GM23248 (cell line): Measurements from ENCODE around the gene RBPMS2. TPM values are rescaled to one million over a fixed set of nuclear protein-coding genes. Genes with fewer than 3 reads are reported as not detected.
"Not testable (repeated sequence)": the region's sequence is repeated elsewhere in the genome, so short reads cannot be mapped to it uniquely, and the experiment has no call there.

ENCODE experiments used
- DNase-seq: peaks from one replicate; pipeline ENCODE4 v3.0.0-alpha.2; 2015
- H2AFZ ChIP-seq: fragments of 200-600 bp; sonication (generic); 2 replicates; pipeline ENCODE4 v1.6.1; 2016; ENCODE audit warnings: antibody characterized with exemption
- H3F3A ChIP-seq: fragments of 200-600 bp; sonication (generic); 2 replicates; pipeline ENCODE4 v1.6.1; 2016; ENCODE audit warnings: mild to moderate bottlenecking, antibody characterized with exemption, mixed run types; ENCODE audit not compliant: insufficient read depth
- H3K27ac ChIP-seq: fragments of 200-600 bp; sonication (generic); 2 replicates; pipeline ENCODE4 v1.5.1; 2016; ENCODE audit warnings: mild to moderate bottlenecking
- H3K27me3 ChIP-seq: fragments of 200-600 bp; sonication (generic); replicated peaks from 2 replicates; pipeline ENCODE4 v1.6.1; 2016; ENCODE audit warnings: mild to moderate bottlenecking; ENCODE audit not compliant: insufficient read depth
- H3K36me3 ChIP-seq: fragments of 200-600 bp; sonication (generic); 2 replicates; pipeline ENCODE4 v1.6.1; 2016; ENCODE audit warnings: low read depth, mild to moderate bottlenecking
- H3K4me1 ChIP-seq: fragments of 200-600 bp; sonication (generic); 2 replicates; pipeline ENCODE4 v1.6.1; 2016; ENCODE audit warnings: mild to moderate bottlenecking; ENCODE audit not compliant: insufficient read depth
- H3K4me2 ChIP-seq: fragments of 200-600 bp; sonication (generic); one replicate; pipeline ENCODE4 v1.6.1; 2016; ENCODE audit warnings: mild to moderate bottlenecking; ENCODE audit not compliant: unreplicated experiment
- H3K4me3 ChIP-seq: fragments of 200-600 bp; sonication (generic); 2 replicates; pipeline ENCODE4 v1.5.1; 2016; ENCODE audit warnings: mild to moderate bottlenecking
- H3K79me2 ChIP-seq: fragments of 200-600 bp; sonication (generic); 2 replicates; pipeline ENCODE4 v1.6.1; 2016; ENCODE audit warnings: mild to moderate bottlenecking; ENCODE audit not compliant: insufficient read depth
- H3K9ac ChIP-seq: fragments of 200-600 bp; sonication (generic); 2 replicates; pipeline ENCODE4 v1.6.1; 2016; ENCODE audit warnings: mild to moderate bottlenecking
- H3K9me2 ChIP-seq: fragments of 200-600 bp; sonication (generic); 2 replicates; pipeline ENCODE4 v1.6.1; 2016; ENCODE audit warnings: mixed run types, mild to moderate bottlenecking, moderate library complexity; ENCODE audit not compliant: insufficient read depth
- H3K9me3 ChIP-seq: fragments of 200-600 bp; sonication (generic); one replicate; pipeline ENCODE4 v1.6.1; 2017; ENCODE audit warnings: low read depth
- H4K20me1 ChIP-seq: fragments of 200-600 bp; sonication (generic); 2 replicates; pipeline ENCODE4 v1.6.0; 2016; ENCODE audit not compliant: insufficient read depth
- EZH2 ChIP-seq: fragments of 200-600 bp; sonication (generic); IDR thresholded peaks from 2 replicates; pipeline ENCODE4 v1.6.1; 2018; ENCODE audit warnings: antibody characterized with exemption, mild to moderate bottlenecking; ENCODE audit not compliant: insufficient read depth, poor library complexity, severe bottlenecking
- EZH2phosphoT487 ChIP-seq: fragments of 200-600 bp; sonication (generic); IDR thresholded peaks from 2 replicates; pipeline ENCODE4 v1.6.1; 2018; ENCODE audit warnings: antibody characterized with exemption, moderate library complexity, mild to moderate bottlenecking, low read depth; ENCODE audit not compliant: insufficient read depth
- WGBS, 2 experiments: methylation state at CpG; one replicate each; pipeline ENCODE4 v1.1.6; 2015 to 2017; ENCODE audit warnings: low lambda C conversion rate in 2 of 2, low coverage in 1 of 2; ENCODE audit errors: missing lambda C conversion rate in 2 of 2; 5-methylcytosine and 5-hydroxymethylcytosine counted together
- in situ Hi-C: fragments of 300-500 bp; cut with MboI; formaldehyde crosslinking; loops from 2 replicates; pipeline ENCODE4 v1.15.0; 2020
- polyA plus RNA-seq: library from polyadenylated mRNA; unstranded; fragments of >200 nt; fragmentation: Nextera tagmentation; extraction: Ambion mirVana; gene quantifications from 2 replicates; pipeline ENCODE4 v1.2.1, GENCODE V29; 2016
- total RNA-seq: library from RNA; depleted of rRNA; stranded (reverse); fragments of >200 nt; shearing (Covaris generic); gene quantifications from 2 replicates; pipeline ENCODE4 v1.2.3, GENCODE V29; 2014

RBPMS2 gene
- total and polyA plus RNA-seq, 2 experiments from 2014 or later = 0.71 TPM; not detected in 1

GRCh38 chr15:64746921-64747320 lies 28.5 kb downstream of the RBPMS2 start:
- Histone ChIP-seq H3K79me2 (no peaks in the 10 kb centered on the region), H3F3A (0 out of 2 replicates have a peak, but pooled peaks cover 13% of the 10 kb centered on the region), H4K20me1 (no peaks in the 10 kb centered on the region), H3K4me3 (no peak overlapping the region), H3K27ac (no peak overlapping the region), H3K4me2 (no peak overlapping the region), H3K9me3 (no peaks in the 10 kb centered on the region), H3K36me3 (no peaks in the 10 kb centered on the region), H3K27me3 (no peaks in the 10 kb centered on the region), H3K4me1 (peaks cover 23% of the 10 kb centered on the region), H2AFZ (no peak overlapping the region), H3K9ac (no peak overlapping the region), H3K9me2 (no peaks in the 10 kb centered on the region)
- DNase-seq = no peak
- in situ Hi-C loops = no loop called here
- TF ChIP-seq EZH2phosphoT487 (no peak), EZH2 (no peak)
- WGBS, 2 experiments = 90% methylated on average over 7 of the region's 7 CpGs

GRCh38 chr15:64746356-64746755 lies 29.0 kb downstream of the RBPMS2 start:
- no peak for DNase-seq
- Histone ChIP-seq H3K9me2 (no peaks in the 10 kb centered on the region), H3K4me1 (peaks cover 23% of the 10 kb centered on the region), H4K20me1 (no peaks in the 10 kb centered on the region), H3K79me2 (no peaks in the 10 kb centered on the region), H3K4me2 (no peak overlapping the region), H3K4me3 (no peak overlapping the region), H2AFZ (no peak overlapping the region), H3K9me3 (no peaks in the 10 kb centered on the region), H3F3A (0 out of 2 replicates have a peak, but pooled peaks cover 13% of the 10 kb centered on the region), H3K9ac (no peak overlapping the region), H3K27ac (no peak overlapping the region), H3K36me3 (no peaks in the 10 kb centered on the region), H3K27me3 (no peaks in the 10 kb centered on the region)
- in situ Hi-C loops = no loop called here
- TF ChIP-seq EZH2phosphoT487 (no peak), EZH2 (no peak)
- WGBS, 2 experiments = 93 to 96% methylated on average over 5 of the region's 5 CpGs

GRCh38 chr15:64743691-64744090 lies 31.7 kb downstream of the RBPMS2 start:
- H3K9me2 ChIP-seq = no peaks in the 10 kb centered on the region
- H3K9ac ChIP-seq = no peak overlapping the region
- 0 out of 2 replicates have a peak, but pooled peaks cover 3% of the 10 kb centered on the region for H3F3A ChIP-seq
- TF ChIP-seq EZH2phosphoT487 = no peak
- no peak for TF ChIP-seq EZH2
- no peaks in the 10 kb centered on the region for H3K79me2 ChIP-seq
- H4K20me1 ChIP-seq = no peaks in the 10 kb centered on the region
- 89 to 91% methylated on average over 11 of the region's 11 CpGs for whole genome bisulfite sequencing, 2 experiments
- in situ Hi-C loops = no loop called here
- H3K9me3 ChIP-seq = no peaks in the 10 kb centered on the region
- peaks cover 2% of the 10 kb centered on the region for H3K4me1 ChIP-seq
- no peak overlapping the region for H3K4me2 ChIP-seq
- H3K27me3 ChIP-seq = no peaks in the 10 kb centered on the region
- H3K4me3 ChIP-seq = no peak overlapping the region
- no peaks in the 10 kb centered on the region for H3K36me3 ChIP-seq
- H3K27ac ChIP-seq = no peak overlapping the region
- no peak for DNase-seq
- no peak overlapping the region for H2AFZ ChIP-seq

- Histone ChIP-seq H2AFZ (no peak overlapping the region), H3K4me1 (no peaks in the 10 kb centered on the region), H3K27me3 (no peaks in the 10 kb centered on the region), H3K79me2 (no peaks in the 10 kb centered on the region), H3K27ac (no peak overlapping the region), H3F3A (no peaks in the 10 kb centered on the region), H3K4me3 (no peak overlapping the region), H3K9ac (no peak overlapping the region), H3K36me3 (no peaks in the 10 kb centered on the region), H4K20me1 (no peaks in the 10 kb centered on the region), H3K9me3 (no peaks in the 10 kb centered on the region), H3K4me2 (no peak overlapping the region), H3K9me2 (no peaks in the 10 kb centered on the region)
- DNase-seq = no peak
- WGBS, 2 experiments = 91 to 93% methylated on average over 13 of the region's 13 CpGs
- in situ Hi-C loops = no loop called here
- no peak for TF ChIP-seq EZH2
- TF ChIP-seq EZH2phosphoT487 = no peak
Measured at GRCh38 chr15:64742921-64743320, 32.5 kb downstream of the RBPMS2 start.

GRCh38 chr15:64742385-64742784 lies 33.0 kb downstream of the RBPMS2 start:
- no peaks in the 10 kb centered on the region for H4K20me1 ChIP-seq
- no peak overlapping the region for H3K9ac ChIP-seq
- H3K4me3 ChIP-seq = no peak overlapping the region
- no peaks in the 10 kb centered on the region for H3F3A ChIP-seq
- no peak for DNase-seq
- H3K9me2 ChIP-seq = no peaks in the 10 kb centered on the region
- H3K4me2 ChIP-seq = no peak overlapping the region
- H3K36me3 ChIP-seq = no peaks in the 10 kb centered on the region
- no peak for TF ChIP-seq EZH2
- TF ChIP-seq EZH2phosphoT487 = no peak
- no peaks in the 10 kb centered on the region for H3K9me3 ChIP-seq
- no peaks in the 10 kb centered on the region for H3K79me2 ChIP-seq
- 75 to 81% methylated on average over 4 to 8 of the region's 8 CpGs for WGBS, 2 experiments
- no peak overlapping the region for H2AFZ ChIP-seq
- no peaks in the 10 kb centered on the region for H3K27me3 ChIP-seq
- H3K27ac ChIP-seq = no peak overlapping the region
- in situ Hi-C loops = no loop called here
- H3K4me1 ChIP-seq = no peaks in the 10 kb centered on the region

GRCh38 chr15:64741708-64742107 lies 33.7 kb downstream of the RBPMS2 start:
- DNase-seq, H2AFZ ChIP-seq, H3K9me3 ChIP-seq, H3K27me3 ChIP-seq, H3K79me2 ChIP-seq, H4K20me1 ChIP-seq, H3K4me3 ChIP-seq, H3K36me3 ChIP-seq, H3K9me2 ChIP-seq, H3K4me2 ChIP-seq, H3F3A ChIP-seq, H3K27ac ChIP-seq, H3K4me1 ChIP-seq, in situ Hi-C loops, H3K9ac ChIP-seq: not testable (repeated sequence)
- 79 to 88% methylated on average over 12 to 16 of the region's 16 CpGs for WGBS, 2 experiments
